Small intestine (tissue), 7 donors: ENCODE measurements around the gene PRUNE2. TPM values are rescaled to one million over a fixed set of nuclear protein-coding genes. Genes with fewer than 3 reads are reported as not detected.

Experiments
- DNase-seq, 2 donors: peaks; one replicate each; pipeline versions ENCODE4 v3.0.0 to v3.0.0-alpha.2; 2013
- FAIRE-seq: peaks from 2 replicates; lab custom pipeline; 2012; peaks lifted over from hg19 to GRCh38; lab: Jason Lieb, UNC
- H3K27ac ChIP-seq, 3 donors: one replicate each; pipeline ENCODE4 v1.5.1; 2013; ENCODE audit warnings: low read length in 2 of 3, mild to moderate bottlenecking in 2 of 3, control low read depth in 1 of 3, inconsistent platforms in 1 of 3, low read depth in 1 of 3, moderate library complexity in 1 of 3
- H3K27me3 ChIP-seq, 3 donors: one replicate each; pipeline ENCODE4 v1.6.1; 2013; ENCODE audit warnings: low read length in 3 of 3, inconsistent platforms in 1 of 3; ENCODE audit not compliant: control insufficient read depth in 3 of 3, insufficient read depth in 3 of 3
- H3K36me3 ChIP-seq, 3 donors: one replicate each; pipeline ENCODE4 v1.6.1; 2013; ENCODE audit warnings: low read length in 3 of 3, inconsistent platforms in 1 of 3, low read depth in 1 of 3, mild to moderate bottlenecking in 1 of 3, moderate library complexity in 1 of 3; ENCODE audit not compliant: control insufficient read depth in 3 of 3, insufficient read depth in 2 of 3
- H3K4me1 ChIP-seq, 3 donors: one replicate each; pipeline ENCODE4 v1.6.1; 2013; ENCODE audit warnings: low read length in 2 of 3, inconsistent platforms in 1 of 3, low read depth in 1 of 3, mild to moderate bottlenecking in 1 of 3, moderate library complexity in 1 of 3; ENCODE audit not compliant: control insufficient read depth in 3 of 3, insufficient read depth in 2 of 3
- H3K4me3 ChIP-seq, 3 donors: one replicate each; pipeline ENCODE4 v1.5.1; 2013; ENCODE audit warnings: low read length in 3 of 3, control low read depth in 1 of 3, inconsistent platforms in 1 of 3, low read depth in 1 of 3, mild to moderate bottlenecking in 1 of 3, moderate library complexity in 1 of 3
- H3K9me3 ChIP-seq, 2 donors: one replicate each; pipeline ENCODE4 v1.6.1; 2013; ENCODE audit warnings: low read depth in 1 of 2, low read length in 1 of 2; ENCODE audit not compliant: control insufficient read depth in 2 of 2, insufficient read depth in 1 of 2
- WGBS, 3 donors: extraction: QIAGEN DNeasy Blood & Tissue Kit; methylation state at CpG; one replicate each; pipeline ENCODE4 v1.1.7; 2013; 5-methylcytosine and 5-hydroxymethylcytosine counted together
- polyA plus RNA-seq, 4 donors: library from polyadenylated mRNA; stranded (reverse) in 3 of 4; unstranded in 1 of 4; fragments of 200-250 nt in 3 of 4; fragments of 120-200 nt in 1 of 4; gene quantifications; one replicate each; pipeline versions ENCODE4 v1.2.1 to v1.2.3, GENCODE V29; 2013
- donor health status: healthy with polysubstance abuse.
- donor health status: control.
- donor health status: control.
- donor health status: Bipolar disorder and iron deficiency.
- donor health status: healthy.

The PRUNE2 gene
- polyA plus RNA-seq, 4 donors, result 1.1 to 62.1 (median 7.5) TPM

DNA sequence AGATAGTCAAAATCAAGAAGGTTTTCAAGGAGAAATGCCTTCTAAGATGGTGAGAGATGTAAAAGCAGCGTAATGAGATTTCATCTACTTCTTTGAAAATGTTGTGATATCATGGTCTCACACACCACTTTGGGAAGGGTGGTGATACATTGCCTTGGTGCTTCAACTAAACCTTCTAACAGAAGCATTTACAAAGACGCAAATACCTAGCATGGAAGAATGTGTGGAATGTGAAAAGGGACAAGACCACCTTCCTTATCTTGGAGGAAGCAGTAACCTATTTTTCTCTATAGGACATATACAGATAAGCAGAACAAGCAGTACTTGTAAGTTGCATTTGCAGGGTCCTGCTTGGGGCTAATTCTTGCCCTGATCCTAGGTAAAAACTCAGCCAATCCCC lies 102.8 kb downstream of the PRUNE2 start:
- no peaks in the 10 kb centered on the region for H3K9me3 ChIP-seq
- H3K4me1 ChIP-seq, result peaks cover 0 to 6% (median 3%) of the 10 kb centered on the region in 3 donors
- WGBS, 3 donors, result 75 to 85% (median 76%) methylated on average over 2 of the region's 2 CpGs
- no peak overlapping the region for H3K4me3 ChIP-seq
- H3K27ac ChIP-seq, result no peak overlapping the region
- FAIRE-seq, result no peak
- H3K36me3 ChIP-seq, result no peaks in the 10 kb centered on the region
- no peaks in the 10 kb centered on the region for H3K27me3 ChIP-seq
- DNase-seq, result no peak

DNA sequence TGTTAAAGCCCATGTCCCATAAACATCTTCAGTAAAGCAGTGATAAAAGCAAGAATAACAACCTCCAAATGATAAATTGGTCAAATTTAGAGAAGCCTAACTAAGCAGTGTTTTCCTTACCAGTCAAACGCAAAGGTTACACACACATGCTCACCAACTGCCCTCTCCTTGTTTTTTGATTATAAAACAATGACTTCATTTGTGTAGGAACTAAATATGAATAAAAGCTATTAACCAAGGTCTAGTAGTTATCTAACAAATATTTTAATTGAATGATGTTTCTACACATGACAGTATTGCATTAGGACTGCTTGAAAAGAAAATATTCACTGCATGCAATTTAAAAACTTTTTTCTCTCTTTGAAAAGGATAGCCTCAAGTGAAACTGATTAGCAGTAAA lies 105.0 kb downstream of the PRUNE2 start:
- H3K36me3 ChIP-seq, result no peaks in the 10 kb centered on the region
- FAIRE-seq (no peak), DNase-seq (no peak)
- H3K9me3 ChIP-seq, result no peaks in the 10 kb centered on the region
- H3K4me3 ChIP-seq, result no peak overlapping the region
- H3K4me1 ChIP-seq, result peaks cover 0 to 6% (median 3%) of the 10 kb centered on the region in 3 donors
- H3K27ac ChIP-seq, result no peak overlapping the region
- 15 to 52% (median 37%) methylated on average over 1 of the region's 1 CpG for WGBS, 3 donors
- no peaks in the 10 kb centered on the region for H3K27me3 ChIP-seq

- peak; percentile 71 to 84 for DNase-seq
- no peak overlapping the region for H3K4me3 ChIP-seq
- no peaks in the 10 kb centered on the region for H3K9me3 ChIP-seq
- no peak for FAIRE-seq
- 13 to 74% (median 32%) methylated on average over 1 of the region's 1 CpG for WGBS, 3 donors
- H3K4me1 ChIP-seq, result peaks cover 0 to 6% (median 3%) of the 10 kb centered on the region in 3 donors
- no peak overlapping the region for H3K27ac ChIP-seq
- H3K27me3 ChIP-seq, result no peaks in the 10 kb centered on the region
- H3K36me3 ChIP-seq, result no peaks in the 10 kb centered on the region
These were observed 106.4 kb downstream of the PRUNE2 start for GRCh38 chr9:76799473-76799872.

DNA sequence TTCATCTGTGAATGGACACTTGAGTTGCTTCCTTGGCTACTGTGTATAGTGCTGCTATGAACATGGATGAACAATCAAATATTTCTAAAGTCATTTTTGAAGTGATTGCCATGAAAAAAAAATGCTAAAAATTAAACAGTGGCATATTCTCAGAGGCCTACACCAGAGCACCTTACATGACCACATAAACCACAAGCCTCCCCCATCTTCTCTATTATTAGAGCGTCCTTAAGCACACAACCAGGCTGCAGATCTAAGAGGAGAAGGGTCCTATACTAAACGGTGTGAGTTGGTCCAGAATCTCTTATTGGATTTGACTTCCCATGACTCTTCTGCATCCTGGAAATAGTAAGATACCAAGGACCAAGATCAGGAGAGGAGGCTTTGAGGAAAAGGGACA lies 107.4 kb downstream of the PRUNE2 start:
- FAIRE-seq (no peak), DNase-seq (no peak)
- H3K4me3 ChIP-seq, result no peak overlapping the region
- H3K4me1 ChIP-seq, result peaks cover 0 to 6% (median 3%) of the 10 kb centered on the region in 3 donors
- H3K27ac ChIP-seq, result no peak overlapping the region
- no peaks in the 10 kb centered on the region for H3K36me3 ChIP-seq
- no peaks in the 10 kb centered on the region for H3K27me3 ChIP-seq
- WGBS, 3 donors, result 66 to 89% (median 71%) methylated on average over 2 of the region's 2 CpGs
- no peaks in the 10 kb centered on the region for H3K9me3 ChIP-seq

DNA sequence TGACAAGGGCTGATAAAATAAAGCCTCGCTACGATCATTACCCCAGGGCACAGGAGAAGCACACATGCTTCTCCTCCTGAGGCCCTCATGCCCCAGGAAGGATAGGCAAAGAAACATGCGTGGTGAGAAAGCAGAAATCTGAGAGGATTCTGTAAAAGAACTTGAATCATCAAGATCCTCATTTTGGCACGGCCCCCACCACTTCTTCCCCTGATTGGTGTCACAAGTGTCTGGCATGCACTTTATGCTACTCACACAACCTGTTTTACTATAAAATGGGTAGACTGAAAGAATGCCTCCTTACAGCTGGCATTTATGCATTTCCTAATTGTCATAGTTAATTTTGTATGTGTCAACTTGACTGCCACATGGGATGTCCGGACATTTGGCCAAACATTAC lies 109.6 kb downstream of the PRUNE2 start:
- FAIRE-seq (no peak), DNase-seq (no peak)
- WGBS, 3 donors, result 75 to 79% (median 77%) methylated on average over 5 of the region's 5 CpGs
- Histone ChIP-seq H3K9me3 (no peaks in the 10 kb centered on the region), H3K27ac (no peak overlapping the region), H3K4me1 (peaks cover 5 to 15% (median 9%) of the 10 kb centered on the region in 3 donors), H3K4me3 (no peak overlapping the region), H3K27me3 (no peaks in the 10 kb centered on the region), H3K36me3 (no peaks in the 10 kb centered on the region)

DNA sequence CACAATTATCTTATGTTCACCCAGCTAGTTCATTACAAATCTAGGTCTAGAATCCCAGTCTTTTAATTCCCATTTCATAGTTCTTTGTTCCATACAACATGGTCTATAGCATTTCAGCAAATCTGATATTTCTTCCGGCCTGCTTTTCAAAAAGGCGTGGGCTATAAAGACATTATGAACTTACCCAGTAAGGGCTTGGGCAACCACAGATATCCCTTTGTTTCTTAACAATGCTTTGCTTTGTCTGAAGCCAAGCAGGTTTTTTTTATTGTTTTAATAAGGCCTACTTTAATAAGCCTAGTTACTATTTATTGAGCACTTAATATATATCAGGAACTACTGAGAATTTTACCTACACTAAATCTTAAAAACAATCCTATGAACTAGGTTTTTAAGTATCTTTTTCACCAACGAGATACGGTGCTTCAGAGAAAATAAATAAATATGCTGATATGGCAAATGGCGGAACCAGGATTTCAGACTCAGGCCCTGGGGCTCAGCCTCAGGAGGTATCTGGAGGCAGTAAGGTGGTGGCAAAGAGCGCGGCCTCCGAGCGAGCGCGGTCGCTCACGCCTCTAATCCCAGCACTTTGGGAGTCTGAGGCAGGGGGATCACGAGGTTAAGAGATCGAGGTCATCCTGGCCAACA lies 112.0 kb downstream of the PRUNE2 start:
- FAIRE-seq (no peak), DNase-seq (peak in 1 of 2 donors; percentile 19)
- no peaks in the 10 kb centered on the region for H3K9me3 ChIP-seq
- H3K4me3 ChIP-seq, result no peak overlapping the region
- 72 to 84% (median 80%) methylated on average over 15 of the region's 15 CpGs for WGBS, 3 donors
- no peaks in the 10 kb centered on the region for H3K36me3 ChIP-seq
- H3K27me3 ChIP-seq, result no peaks in the 10 kb centered on the region
- peaks cover 7 to 34% (median 15%) of the 10 kb centered on the region in 3 donors for H3K4me1 ChIP-seq
- peak overlapping the region in 1 of 3 donors; percentile 82 for H3K27ac ChIP-seq

- H3K27me3 ChIP-seq, result no peaks in the 10 kb centered on the region
- WGBS, 3 donors, result 29 to 59% (median 45%) methylated on average over 1 of the region's 1 CpG
- peaks cover 7 to 38% (median 11%) of the 10 kb centered on the region in 3 donors for H3K4me1 ChIP-seq
- H3K27ac ChIP-seq, result peak overlapping the region in 2 of 3 donors; percentile 63 to 74
- FAIRE-seq (no peak), DNase-seq (peak; percentile 89 to 96)
- H3K36me3 ChIP-seq, result no peaks in the 10 kb centered on the region
- no peaks in the 10 kb centered on the region for H3K9me3 ChIP-seq
- H3K4me3 ChIP-seq, result no peak overlapping the region
These were observed 116.1 kb downstream of the PRUNE2 start for GRCh38 chr9:76789840-76790239.

DNA sequence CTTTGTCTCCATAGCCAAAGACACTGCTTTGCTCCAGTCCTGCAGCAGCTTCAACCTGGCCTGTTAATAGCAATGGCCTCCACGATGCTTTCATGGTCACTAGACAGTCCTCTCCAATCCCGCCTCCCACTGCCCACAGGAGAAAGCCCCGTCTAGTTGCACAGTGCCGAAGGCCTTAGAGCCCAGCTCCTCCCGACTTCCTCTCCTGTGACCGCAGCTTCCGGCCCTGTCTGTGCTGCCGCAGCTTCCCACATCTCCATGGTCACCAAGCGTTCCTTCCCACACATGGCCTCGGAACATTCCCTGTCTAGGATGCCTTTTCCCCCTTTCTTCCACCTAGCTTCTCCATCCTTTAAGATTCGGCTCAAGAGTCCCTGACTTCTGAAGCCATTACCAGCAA lies 118.2 kb downstream of the PRUNE2 start:
- Histone ChIP-seq H3K4me3 (no peak overlapping the region), H3K4me1 (peaks cover 2 to 31% (median 8%) of the 10 kb centered on the region in 3 donors), H3K36me3 (no peaks in the 10 kb centered on the region), H3K9me3 (no peaks in the 10 kb centered on the region), H3K27me3 (no peaks in the 10 kb centered on the region), H3K27ac (no peak overlapping the region)
- 83 to 93% (median 92%) methylated on average over 11 of the region's 11 CpGs for WGBS, 3 donors
- DNase-seq (no peak), FAIRE-seq (no peak)

DNA sequence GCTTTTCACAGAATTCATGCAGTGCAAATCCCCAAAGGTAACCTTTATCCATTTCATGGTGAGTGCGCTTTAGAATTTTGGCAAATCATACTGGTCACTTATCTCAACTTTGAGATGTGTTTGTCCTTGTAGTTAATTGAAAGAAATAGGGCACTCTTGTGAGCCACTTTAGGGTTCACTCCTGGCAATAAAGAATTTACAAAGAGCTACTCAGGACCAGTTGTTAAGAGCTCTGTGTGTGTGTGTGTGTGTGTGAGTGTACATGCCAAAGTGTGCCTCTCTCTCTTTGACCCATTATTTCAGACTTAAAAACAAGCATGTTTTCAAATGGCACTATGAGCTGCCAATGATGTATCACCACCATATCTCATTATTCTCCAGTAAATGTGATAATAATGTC lies 120.4 kb downstream of the PRUNE2 start:
- no peaks in the 10 kb centered on the region for H3K27me3 ChIP-seq
- DNase-seq, result no peak
- peaks cover 2 to 22% (median 6%) of the 10 kb centered on the region in 3 donors for H3K4me1 ChIP-seq
- WGBS, 3 donors, result 94 to 100% (median 97%) methylated on average over 1 of the region's 1 CpG
- H3K27ac ChIP-seq, result no peak overlapping the region
- H3K36me3 ChIP-seq, result no peaks in the 10 kb centered on the region
- no peak overlapping the region for H3K4me3 ChIP-seq
- FAIRE-seq, result no peak
- no peaks in the 10 kb centered on the region for H3K9me3 ChIP-seq
